H9 (cell line): Measurements from ENCODE around the gene ING5. TPM values are rescaled to one million over a fixed set of nuclear protein-coding genes. Genes with fewer than 3 reads are reported as not detected.

ENCODE experiments used
- DNase-seq: peaks from one replicate; pipeline ENCODE4 v3.0.0-alpha.2; 2017
- H2AFZ ChIP-seq: one replicate; pipeline ENCODE4 v1.6.1; 2013; ENCODE audit warnings: mild to moderate bottlenecking, low read length, control low read depth, moderate library complexity
- H2AK5ac ChIP-seq: 2 replicates; pipeline ENCODE4 v1.6.1; 2013; ENCODE audit warnings: low read length, control low read depth, mixed read lengths; ENCODE audit not compliant: insufficient read length
- H2BK120ac ChIP-seq: one replicate; pipeline ENCODE4 v1.6.1; 2013; ENCODE audit warnings: low read depth, mild to moderate bottlenecking, low read length, control low read depth, inconsistent platforms; ENCODE audit not compliant: poor library complexity, severe bottlenecking
- H2BK12ac ChIP-seq: 2 replicates; pipeline ENCODE4 v1.6.1; 2013; ENCODE audit warnings: low read length, control low read depth, mixed read lengths, low read depth; ENCODE audit not compliant: insufficient read length
- H2BK15ac ChIP-seq: 2 replicates; pipeline ENCODE4 v1.6.1; 2013; ENCODE audit warnings: low read depth, low read length, control low read depth
- H2BK20ac ChIP-seq: one replicate; pipeline ENCODE4 v1.6.1; 2013; ENCODE audit warnings: low read depth, mild to moderate bottlenecking, low read length, control low read depth, inconsistent platforms; ENCODE audit not compliant: poor library complexity, severe bottlenecking
- H2BK5ac ChIP-seq: 2 replicates; pipeline ENCODE4 v1.6.1; 2013; ENCODE audit warnings: low read length, control low read depth, mixed read lengths; ENCODE audit not compliant: insufficient read length
- H3K14ac ChIP-seq: 2 replicates; pipeline ENCODE4 v1.6.1; 2013; ENCODE audit warnings: low read length, control low read depth; ENCODE audit not compliant: insufficient read depth
- H3K18ac ChIP-seq: 2 replicates; pipeline ENCODE4 v1.6.1; 2013; ENCODE audit warnings: low read depth, mild to moderate bottlenecking, mixed read lengths, low read length, control low read depth; ENCODE audit not compliant: insufficient read length
- H3K23ac ChIP-seq: 2 replicates; pipeline ENCODE4 v1.6.1; 2013; ENCODE audit warnings: low read length, control low read depth, mixed read lengths, low read depth; ENCODE audit not compliant: insufficient read length
- H3K23me2 ChIP-seq: 2 replicates; pipeline ENCODE4 v1.6.1; 2013; ENCODE audit warnings: low read depth, mild to moderate bottlenecking, mixed read lengths, low read length, control low read depth; ENCODE audit not compliant: insufficient read length, poor library complexity, severe bottlenecking
- H3K27ac ChIP-seq: 2 replicates; pipeline ENCODE4 v1.5.1; 2013; ENCODE audit warnings: low read length, control low read depth, mixed read lengths, low read depth; ENCODE audit not compliant: insufficient read length
- H3K27me3 ChIP-seq: 2 replicates; pipeline ENCODE4 v1.6.1; 2013; ENCODE audit warnings: low read length, control low read depth, inconsistent platforms; ENCODE audit not compliant: insufficient read depth
- H3K4ac ChIP-seq: 2 replicates; pipeline ENCODE4 v1.6.1; 2013; ENCODE audit warnings: low read depth, mild to moderate bottlenecking, control low read depth, inconsistent platforms, low read length, moderate library complexity
- H3K4me1 ChIP-seq: 2 replicates; pipeline ENCODE4 v1.6.1; 2013; ENCODE audit warnings: low read length, control low read depth, inconsistent platforms; ENCODE audit not compliant: insufficient read depth
- H3K4me2 ChIP-seq: 2 replicates; pipeline ENCODE4 v1.6.1; 2013; ENCODE audit warnings: low read length, control low read depth, mixed read lengths; ENCODE audit not compliant: insufficient read length, insufficient read depth
- H3K56ac ChIP-seq: 2 replicates; pipeline ENCODE4 v1.6.1; 2013; ENCODE audit warnings: low read depth, mild to moderate bottlenecking, mixed read lengths, low read length, control low read depth; ENCODE audit not compliant: insufficient read length
- H3K79me1 ChIP-seq: 2 replicates; pipeline ENCODE4 v1.6.1; 2013; ENCODE audit warnings: low read depth, mild to moderate bottlenecking, moderate library complexity, low read length, control low read depth, inconsistent platforms; ENCODE audit not compliant: insufficient read depth, poor library complexity, severe bottlenecking
- H3K79me2 ChIP-seq: 2 replicates; pipeline ENCODE4 v1.6.1; 2013; ENCODE audit warnings: low read length, control low read depth, inconsistent platforms; ENCODE audit not compliant: insufficient read depth
- H3K9ac ChIP-seq: 2 replicates; pipeline ENCODE4 v1.6.1; 2013; ENCODE audit warnings: low read length, control low read depth, mixed read lengths; ENCODE audit not compliant: insufficient read length; ENCODE audit errors: extremely low read depth
- H3K9me3 ChIP-seq: one replicate; pipeline ENCODE4 v1.6.1; 2013; ENCODE audit warnings: low read depth, low read length, inconsistent platforms; ENCODE audit not compliant: control insufficient read depth
- H3T11ph ChIP-seq: one replicate; pipeline ENCODE4 v1.6.1; 2013; ENCODE audit warnings: mild to moderate bottlenecking, low read length, control low read depth, inconsistent platforms
- H4K20me1 ChIP-seq: one replicate; pipeline ENCODE4 v1.6.1; 2013; ENCODE audit not compliant: control insufficient read depth, insufficient read length, insufficient read depth
- H4K5ac ChIP-seq: 2 replicates; pipeline ENCODE4 v1.6.1; 2013; ENCODE audit warnings: low read depth, mild to moderate bottlenecking, mixed read lengths, low read length, control low read depth; ENCODE audit not compliant: insufficient read length
- H4K8ac ChIP-seq: replicated peaks from 2 replicates; pipeline ENCODE4 v1.6.1; 2013; ENCODE audit warnings: low read length, control low read depth, mixed read lengths, low read depth; ENCODE audit not compliant: insufficient read length
- H4K91ac ChIP-seq: 2 replicates; pipeline ENCODE4 v1.6.1; 2013; ENCODE audit warnings: low read depth, mild to moderate bottlenecking, moderate library complexity, mixed read lengths, low read length, control low read depth; ENCODE audit not compliant: insufficient read length
- H3K27ac Mint-ChIP-seq, 3 experiments: 2 replicates in 2 of 3; 3 replicates in 1 of 3; pipeline ENCODE4 v1.8.0; 2020 to 2021; ENCODE audit warnings: mixed read lengths in 3 of 3, mild to moderate bottlenecking in 1 of 3, moderate library complexity in 1 of 3
- H3K27me3 Mint-ChIP-seq: 2 replicates; pipeline ENCODE4 v1.8.0; 2021; ENCODE audit warnings: low read depth, mild to moderate bottlenecking, moderate library complexity, mixed read lengths
- H3K36me3 Mint-ChIP-seq, 3 experiments: 2 replicates in 2 of 3; 3 replicates in 1 of 3; pipeline ENCODE4 v1.8.0; 2020 to 2021; ENCODE audit warnings: low read depth in 3 of 3, mixed read lengths in 3 of 3; ENCODE audit not compliant: insufficient read depth in 1 of 3
- H3K4me1 Mint-ChIP-seq, 2 experiments: 2 replicates each; pipeline ENCODE4 v1.8.0; 2020; ENCODE audit warnings: mixed read lengths in 2 of 2
- H3K4me3 Mint-ChIP-seq, 2 experiments: 2 replicates in 1 of 2; 3 replicates in 1 of 2; pipeline ENCODE4 v1.8.0; 2020 to 2021; ENCODE audit warnings: mild to moderate bottlenecking in 2 of 2, mixed read lengths in 2 of 2, moderate library complexity in 1 of 2
- H3K9me3 Mint-ChIP-seq, 2 experiments: 2 replicates in 1 of 2; 3 replicates in 1 of 2; pipeline ENCODE4 v1.8.0; 2020; ENCODE audit warnings: mild to moderate bottlenecking in 2 of 2, mixed read lengths in 2 of 2, moderate library complexity in 1 of 2
- CTCF ChIP-seq: fragments of 200-600 bp; sonication (generic); conservative IDR thresholded peaks from 3 replicates; pipeline ENCODE4 v1.8.0; 2021; ENCODE audit warnings: antibody characterized with exemption, mild to moderate bottlenecking
- WGBS: extraction: QIAGEN DNeasy Blood & Tissue Kit; methylation state at CpG from one replicate; pipeline ENCODE4 v1.1.7; 2013; ENCODE audit warnings: missing lambda C conversion rate, low lambda C conversion rate, mixed read lengths; ENCODE audit not compliant: insufficient read length; ENCODE audit errors: extremely low coverage; 5-methylcytosine and 5-hydroxymethylcytosine counted together
- total RNA-seq: library from RNA; stranded (reverse); gene quantifications from 2 replicates; pipeline ENCODE4 v1.2.1, GENCODE V29; 2021

Gene ING5
- total RNA-seq, 1 experiment from 2014 or later: 66.0 TPM

DNA sequence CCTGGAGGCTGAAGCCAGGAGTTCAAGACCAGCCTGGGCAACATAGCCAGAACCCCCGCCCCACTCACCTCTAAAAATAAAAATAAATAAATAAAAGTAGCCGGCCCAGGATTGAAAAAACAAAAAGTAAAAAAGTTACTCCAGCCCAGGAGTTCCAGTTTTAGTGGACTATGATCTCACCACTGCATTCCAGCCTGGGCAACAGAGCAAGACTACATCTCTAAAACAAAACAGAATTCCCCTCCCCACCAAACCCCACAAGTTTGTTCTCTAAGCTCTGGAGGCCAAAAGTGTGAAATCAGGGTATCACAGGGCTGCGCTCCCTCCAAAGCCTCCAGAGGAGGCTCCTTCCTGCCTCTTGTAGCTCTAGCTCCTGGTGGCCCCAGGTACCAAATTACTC is 34.3 kb downstream of the ING5 start:
- H2BK15ac ChIP-seq: no peak overlapping the region
- H4K5ac ChIP-seq: no peak overlapping the region
- peaks cover 0 to 4% (median under 1%) of the 10 kb centered on the region in 3 experiments; a peak in 2 of 7 replicates for H3K36me3 Mint-ChIP-seq
- H2AK5ac ChIP-seq: no peak overlapping the region
- H3K27me3 Mint-ChIP-seq: peaks cover 22% of the 10 kb centered on the region
- H2BK12ac ChIP-seq: no peak overlapping the region
- no peak overlapping the region for H3T11ph ChIP-seq
- no peak overlapping the region for H3K9ac ChIP-seq
- no peak for DNase-seq
- no peak overlapping the region for H2AFZ ChIP-seq
- peak overlapping the region; percentile 73 to 84 for H3K4me3 Mint-ChIP-seq
- no peaks in the 10 kb centered on the region for H3K4me1 ChIP-seq
- no peaks in the 10 kb centered on the region for H3K9me3 Mint-ChIP-seq
- no peaks in the 10 kb centered on the region for H3K79me2 ChIP-seq
- H2BK5ac ChIP-seq: no peak overlapping the region
- no peak overlapping the region for H2BK20ac ChIP-seq
- H3K4ac ChIP-seq: no peak overlapping the region
- no peak overlapping the region for H2BK120ac ChIP-seq
- H3K18ac ChIP-seq: no peak overlapping the region
- no peak overlapping the region for H3K23ac ChIP-seq
- no peak overlapping the region for H3K4me2 ChIP-seq
- H3K79me1 ChIP-seq: no peaks in the 10 kb centered on the region
- H3K27me3 ChIP-seq: no peaks in the 10 kb centered on the region
- no peak overlapping the region for H4K8ac ChIP-seq
- H3K27ac Mint-ChIP-seq: no peak overlapping the region
- no peak overlapping the region for H4K91ac ChIP-seq
- WGBS: no CpG with 5 or more reads among the region's 3 CpGs
- H3K4me1 Mint-ChIP-seq: 0 out of 4 replicates have a peak, but pooled peaks cover 0 to 2% of the 10 kb centered on the region in 2 experiments
- no peak for TF ChIP-seq CTCF
- H3K23me2 ChIP-seq: peaks cover 12% of the 10 kb centered on the region
- no peak overlapping the region for H3K27ac ChIP-seq
- no peaks in the 10 kb centered on the region for H3K9me3 ChIP-seq
- H3K14ac ChIP-seq: no peak overlapping the region
- H4K20me1 ChIP-seq: peaks cover 6% of the 10 kb centered on the region
- no peak overlapping the region for H3K56ac ChIP-seq
